Measurements from ENCODE around the gene TSPAN5. TPM values are rescaled to one million over a fixed set of nuclear protein-coding genes. Genes with fewer than 3 reads are reported as not detected.
A peak's percentile ranks its signal among the peaks of the same experiment; 100 is the strongest.
"Not testable (repeated sequence)": the region's sequence is repeated elsewhere in the genome, so short reads cannot be mapped to it uniquely, and the experiment has no call there.

Gene TSPAN5
- total RNA-seq, 1 donor from 2014 or later = 25.0 TPM

- Mint-ChIP-seq H3K4me3 (no peak overlapping the region), H3K4me1 (peaks cover 7% of the 10 kb centered on the region), H3K27ac (ENCODE audit: unreplicated experiment) (peak overlapping the region; percentile 36), H3K27me3 (ENCODE audit: low read depth) (no peaks in the 10 kb centered on the region), H3K9me3 (no peaks in the 10 kb centered on the region), H3K36me3 (ENCODE audit: low read depth) (peaks cover 11% of the 10 kb centered on the region)
- no peak for DNase-seq (ENCODE audit: low read depth, low spot score)
- TF ChIP-seq CTCF (conservative IDR thresholded peaks at IDR 0.05) = no peak
Measured at GRCh38 chr4:98482847-98483806, 175.3 kb downstream of the TSPAN5 start.

- Mint-ChIP-seq H3K4me3 (no peak overlapping the region), H3K9me3 (no peaks in the 10 kb centered on the region), H3K27ac (ENCODE audit: unreplicated experiment) (no peak overlapping the region)
Measured at GRCh38 chr4:98482503-98482846, 175.9 kb downstream of the TSPAN5 start.

GRCh38 chr4:98481167-98481566 lies 177.2 kb downstream of the TSPAN5 start:
- H3K4me3 Mint-ChIP-seq = no peak overlapping the region
- no peaks in the 10 kb centered on the region for H3K4me1 Mint-ChIP-seq
- peaks cover 1% of the 10 kb centered on the region for H3K9me3 Mint-ChIP-seq
- no peak for TF ChIP-seq CTCF (conservative IDR thresholded peaks at IDR 0.05)
- H3K27me3 Mint-ChIP-seq (ENCODE audit: low read depth) = no peaks in the 10 kb centered on the region
- H3K27ac Mint-ChIP-seq (ENCODE audit: unreplicated experiment) = no peak overlapping the region
- peaks cover 17% of the 10 kb centered on the region for H3K36me3 Mint-ChIP-seq (ENCODE audit: low read depth)
- no peak for DNase-seq (ENCODE audit: low read depth, low spot score)

More at GRCh38 chr4:98482503-98482846, 175.9 kb downstream of the TSPAN5 start:
- Mint-ChIP-seq H3K4me1 (peaks cover 2% of the 10 kb centered on the region), H3K36me3 (ENCODE audit: low read depth) (peaks cover 13% of the 10 kb centered on the region), H3K27me3 (ENCODE audit: low read depth) (no peaks in the 10 kb centered on the region)
- DNase-seq (ENCODE audit: low read depth, low spot score) = no peak
- no peak for TF ChIP-seq CTCF (conservative IDR thresholded peaks at IDR 0.05)

GRCh38 chr4:98480535-98480934 lies 177.9 kb downstream of the TSPAN5 start:
- Mint-ChIP-seq H3K4me3 (no peak overlapping the region), H3K9me3 (peaks cover 3% of the 10 kb centered on the region), H3K4me1 (no peaks in the 10 kb centered on the region), H3K27me3 (ENCODE audit: low read depth) (no peaks in the 10 kb centered on the region), H3K36me3 (ENCODE audit: low read depth) (peaks cover 19% of the 10 kb centered on the region), H3K27ac (ENCODE audit: unreplicated experiment) (no peak overlapping the region)
- TF ChIP-seq CTCF (conservative IDR thresholded peaks at IDR 0.05) = no peak
- DNase-seq (ENCODE audit: low read depth, low spot score) = no peak

GRCh38 chr4:98479590-98479989 lies 178.8 kb downstream of the TSPAN5 start:
- peaks cover 25% of the 10 kb centered on the region for H3K36me3 Mint-ChIP-seq (ENCODE audit: low read depth)
- H3K27me3 Mint-ChIP-seq (ENCODE audit: low read depth); H3K4me1 Mint-ChIP-seq; H3K4me3 Mint-ChIP-seq; H3K9me3 Mint-ChIP-seq; DNase-seq (ENCODE audit: low read depth, low spot score); H3K27ac Mint-ChIP-seq (ENCODE audit: unreplicated experiment): not testable (repeated sequence)

- no peak for TF ChIP-seq CTCF (conservative IDR thresholded peaks at IDR 0.05)
- Mint-ChIP-seq H3K9me3 (peaks cover 3% of the 10 kb centered on the region), H3K36me3 (ENCODE audit: low read depth) (peaks cover 43% of the 10 kb centered on the region), H3K27me3 (ENCODE audit: low read depth) (no peaks in the 10 kb centered on the region), H3K27ac (ENCODE audit: unreplicated experiment) (no peak overlapping the region), H3K4me1 (no peaks in the 10 kb centered on the region), H3K4me3 (no peak overlapping the region)
- DNase-seq (ENCODE audit: low read depth, low spot score) = no peak
Measured at GRCh38 chr4:98476891-98477290, 181.5 kb downstream of the TSPAN5 start.
